NK-92 (cell line): ENCODE results near the gene FOXD1.
"Not testable (repeated sequence)": the region's sequence is repeated elsewhere in the genome, so short reads cannot be mapped to it uniquely, and the experiment has no call there.

Experiments used
- DNase-seq: peaks from one replicate; lab custom pipeline; 2025; ENCODE audit not compliant: unreplicated experiment; lab: John Stamatoyannopoulos, UW

FOXD1 gene

DNA sequence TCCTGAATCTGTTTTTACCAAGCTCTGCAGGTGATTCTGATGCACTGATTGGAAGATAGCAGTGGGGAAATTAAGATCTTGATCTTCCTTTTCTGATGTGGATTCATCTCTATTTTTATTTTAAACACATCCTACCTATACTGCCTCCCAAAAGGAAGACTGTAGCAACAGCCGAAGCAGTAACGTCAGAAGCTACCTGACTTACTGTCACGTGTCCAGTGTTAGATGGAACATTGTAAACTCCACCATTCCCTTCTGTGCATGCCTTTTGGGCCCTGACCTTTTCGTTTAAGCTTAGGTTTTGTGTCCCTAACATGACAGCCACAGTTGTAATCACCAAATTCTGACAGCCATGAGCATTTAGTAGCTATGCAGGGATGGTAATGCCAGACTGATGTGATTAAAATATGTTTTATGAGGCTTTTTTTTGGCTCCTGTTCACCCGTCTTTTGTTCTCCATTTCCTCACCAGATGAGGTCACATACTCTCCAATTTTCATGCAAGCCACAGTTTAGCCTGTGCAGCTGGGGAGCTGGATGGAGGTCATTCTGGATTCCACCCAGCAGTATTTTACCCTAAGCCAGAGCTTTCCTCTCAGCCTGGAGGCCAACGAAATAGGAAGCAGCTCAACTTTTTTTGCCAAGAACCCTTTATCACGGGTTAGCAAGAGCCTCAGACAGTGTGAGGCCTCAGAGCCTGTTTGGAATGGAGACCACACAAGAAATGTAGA is 15.6 kb upstream of the FOXD1 start:
- DNase-seq, result no peak

DNA sequence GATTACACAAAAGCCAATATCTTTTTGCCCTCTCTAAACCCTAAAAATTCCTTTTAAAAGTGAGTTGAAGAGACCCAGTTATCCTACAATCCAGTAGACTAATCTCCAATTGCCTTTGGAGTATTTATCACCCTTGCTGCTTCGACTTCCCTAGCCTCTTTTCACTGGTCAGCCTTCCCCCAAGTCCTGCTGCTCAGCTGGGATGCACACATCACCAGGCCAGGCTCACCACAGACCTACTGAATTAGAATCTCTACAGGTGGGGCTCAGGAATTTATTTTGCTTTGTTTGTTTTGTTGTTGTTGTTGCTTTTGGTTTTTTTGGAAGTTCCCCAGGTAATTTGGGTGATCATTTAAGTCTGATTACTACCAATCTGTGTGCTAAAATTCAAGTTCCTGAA is 11.6 kb upstream of the FOXD1 start:
- no peak for DNase-seq

DNA sequence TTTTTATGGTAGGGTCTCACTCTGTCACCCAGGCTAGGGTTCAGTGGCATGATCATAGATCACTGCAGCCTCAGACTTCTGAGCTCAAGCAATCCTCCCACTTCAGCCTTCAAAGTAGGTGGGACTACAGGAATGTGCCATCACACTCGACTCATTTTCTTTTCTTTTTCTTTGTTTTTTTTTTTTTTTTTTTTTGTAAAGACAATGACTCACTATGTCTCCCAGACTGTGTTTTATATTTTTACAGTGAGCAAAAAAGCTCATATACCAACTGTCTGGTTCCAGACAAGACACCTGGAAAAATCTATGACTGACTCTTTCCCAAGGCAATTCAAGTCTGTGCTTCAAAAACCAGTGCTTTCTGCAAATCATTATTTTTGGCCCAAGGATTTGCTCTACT is 10.8 kb upstream of the FOXD1 start:
- no peak for DNase-seq

DNA sequence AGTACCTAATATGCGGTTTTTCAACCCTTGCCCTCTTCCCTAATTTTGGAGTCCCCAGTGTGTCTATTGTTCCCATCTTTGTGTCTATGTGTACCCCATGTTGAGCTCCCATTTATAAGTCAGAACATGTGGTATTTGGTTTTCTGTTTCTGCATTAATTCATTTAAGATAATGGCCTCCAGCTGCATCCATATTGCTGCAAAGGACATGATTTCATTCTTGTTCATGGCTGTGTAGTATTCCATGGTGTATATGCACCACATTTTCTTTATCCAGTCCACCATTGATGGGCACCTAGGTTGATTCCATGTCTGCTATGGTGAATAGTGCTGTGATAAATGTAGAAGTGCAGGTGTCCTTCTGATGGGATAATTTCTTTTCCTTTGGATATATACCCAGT is 7.9 kb upstream of the FOXD1 start:
- DNase-seq, result not testable (repeated sequence)

DNA sequence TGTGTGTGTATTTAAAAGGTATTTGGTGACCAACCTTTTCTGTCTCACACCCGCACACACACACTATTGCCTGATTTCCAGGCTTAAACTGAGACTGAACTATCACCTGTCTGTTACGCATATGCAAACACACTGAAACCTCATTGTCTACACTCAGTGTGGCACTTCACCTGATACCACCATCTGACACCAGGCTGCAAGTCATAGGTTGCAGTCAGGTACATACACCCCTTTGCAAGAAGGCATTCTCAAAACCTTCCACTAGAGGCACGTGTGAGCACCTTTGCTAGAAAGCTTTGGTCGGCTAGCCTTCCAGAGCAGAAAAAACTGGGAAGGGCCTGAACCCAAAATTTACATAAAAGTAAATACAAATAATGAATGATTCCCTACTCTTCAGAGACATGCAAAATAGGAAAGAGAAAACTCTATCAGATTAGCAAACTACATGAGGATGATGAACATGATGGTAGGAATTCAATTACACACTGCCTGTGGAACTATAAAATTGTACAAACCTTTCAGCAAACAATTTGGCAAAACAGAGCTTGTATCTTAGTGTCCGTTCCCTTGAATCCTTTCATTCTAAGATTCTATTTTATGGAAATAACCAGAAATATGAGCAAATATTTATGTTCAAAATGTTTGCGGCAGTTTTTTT is 5.9 kb upstream of the FOXD1 start:
- no peak for DNase-seq

DNA sequence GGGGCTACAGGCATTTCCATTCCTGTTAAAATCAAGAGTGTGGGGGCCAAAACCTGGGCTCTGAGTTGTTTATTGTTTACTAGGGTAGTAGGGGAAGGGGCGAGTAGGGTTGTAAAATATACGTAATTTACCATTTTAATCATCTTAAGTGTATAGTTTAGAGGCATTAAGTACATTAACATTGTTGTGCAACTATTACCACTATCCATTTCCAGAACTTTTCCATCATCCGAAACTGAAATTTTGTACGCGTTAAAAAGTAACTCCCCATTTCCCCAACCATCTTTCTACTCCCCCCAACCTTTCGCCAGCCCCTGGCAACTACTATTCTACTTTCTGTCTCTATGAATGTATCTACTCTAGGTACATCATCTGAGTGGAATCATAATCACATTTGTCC is 3.6 kb upstream of the FOXD1 start:
- no peak for DNase-seq

DNA sequence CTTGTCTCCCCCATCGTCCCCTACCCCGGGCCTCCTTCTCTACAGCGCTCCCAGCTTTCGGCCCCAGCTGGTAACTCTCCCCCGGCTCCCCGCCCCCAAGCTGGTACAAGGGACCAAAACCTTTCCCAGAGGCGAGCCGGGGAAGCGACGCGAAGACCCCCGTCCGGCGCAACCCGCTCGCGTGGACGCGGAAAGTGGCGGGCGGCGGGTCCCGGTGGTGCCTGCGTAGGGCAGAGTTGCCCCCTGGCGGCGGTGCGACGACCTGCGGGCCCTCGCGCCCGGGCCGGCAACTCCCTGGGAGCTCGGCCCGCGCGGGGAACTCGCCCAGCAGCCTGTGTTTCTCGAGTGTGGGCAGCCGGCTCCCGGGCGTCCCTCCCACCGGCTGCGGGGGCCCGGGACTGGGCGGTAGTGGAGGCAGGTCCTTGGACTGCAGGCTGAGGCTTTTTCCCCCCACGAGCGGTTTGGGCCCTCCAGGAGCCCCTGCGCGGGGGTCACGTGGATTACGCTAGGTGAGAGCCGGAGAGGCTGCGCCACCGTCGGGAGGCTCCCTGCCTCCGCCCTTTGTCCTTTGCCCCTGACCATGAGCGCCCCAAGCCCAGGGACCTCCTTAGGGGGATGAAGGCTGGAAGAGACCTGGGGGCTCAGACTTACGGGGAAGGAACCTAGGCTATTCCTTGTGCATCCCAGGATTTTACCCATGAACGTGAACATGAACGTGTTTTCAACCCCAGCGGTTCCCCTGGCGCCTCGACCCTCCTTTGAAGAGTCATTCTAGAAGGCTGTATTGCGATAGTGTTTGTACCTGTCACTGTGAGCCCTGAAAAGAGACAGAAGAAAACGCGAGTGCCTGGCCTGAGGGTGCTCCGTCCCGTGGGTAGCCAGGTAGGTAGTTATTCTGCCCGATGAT is 2.9 kb upstream of the FOXD1 start:
- no peak for DNase-seq

DNA sequence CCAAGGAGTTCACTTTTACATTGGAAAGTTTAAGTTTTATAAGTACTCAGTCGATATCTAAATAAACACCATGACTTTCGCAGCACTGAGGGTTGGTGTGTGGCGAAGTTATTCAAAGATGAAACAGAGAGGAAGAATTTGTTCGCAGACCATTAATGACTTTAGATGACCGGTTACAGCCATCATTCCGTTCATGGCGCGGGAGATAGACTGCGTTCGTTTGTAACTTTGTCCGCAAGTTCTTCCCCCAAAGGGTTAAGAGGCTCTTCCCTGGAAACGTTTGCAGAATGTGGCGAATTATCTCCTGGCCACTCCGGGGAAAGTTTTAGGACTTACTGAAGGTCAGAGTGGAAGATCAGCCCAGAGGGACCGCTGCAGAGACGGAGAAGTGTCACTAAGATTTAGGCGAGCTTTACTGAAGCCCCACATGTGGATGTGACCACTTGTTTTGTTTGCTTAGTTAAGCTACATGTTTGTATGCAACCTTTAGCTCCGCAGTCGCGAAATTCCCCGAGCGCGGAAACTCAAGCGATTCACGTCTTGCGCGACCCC is 2.2 kb upstream of the FOXD1 start:
- no peak for DNase-seq

DNA sequence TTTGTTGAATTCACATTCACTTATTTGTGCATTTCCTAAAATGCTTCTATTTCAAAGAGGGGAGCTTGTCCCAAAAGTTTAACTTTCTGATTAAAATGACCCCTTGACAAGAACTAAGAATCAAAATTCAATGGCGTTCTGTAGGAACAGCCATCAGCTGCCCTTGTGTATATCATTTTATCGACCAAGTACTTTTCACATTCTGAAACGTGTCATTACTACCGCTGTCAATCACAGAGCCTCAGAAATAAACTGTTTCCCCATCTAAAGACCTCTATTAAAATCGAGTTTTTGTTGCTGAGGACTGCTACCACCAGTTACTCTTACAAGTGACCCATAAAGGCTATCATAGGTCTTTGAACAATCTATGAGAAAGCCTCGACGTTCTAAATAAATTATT is 1.6 kb upstream of the FOXD1 start:
- no peak for DNase-seq

DNA sequence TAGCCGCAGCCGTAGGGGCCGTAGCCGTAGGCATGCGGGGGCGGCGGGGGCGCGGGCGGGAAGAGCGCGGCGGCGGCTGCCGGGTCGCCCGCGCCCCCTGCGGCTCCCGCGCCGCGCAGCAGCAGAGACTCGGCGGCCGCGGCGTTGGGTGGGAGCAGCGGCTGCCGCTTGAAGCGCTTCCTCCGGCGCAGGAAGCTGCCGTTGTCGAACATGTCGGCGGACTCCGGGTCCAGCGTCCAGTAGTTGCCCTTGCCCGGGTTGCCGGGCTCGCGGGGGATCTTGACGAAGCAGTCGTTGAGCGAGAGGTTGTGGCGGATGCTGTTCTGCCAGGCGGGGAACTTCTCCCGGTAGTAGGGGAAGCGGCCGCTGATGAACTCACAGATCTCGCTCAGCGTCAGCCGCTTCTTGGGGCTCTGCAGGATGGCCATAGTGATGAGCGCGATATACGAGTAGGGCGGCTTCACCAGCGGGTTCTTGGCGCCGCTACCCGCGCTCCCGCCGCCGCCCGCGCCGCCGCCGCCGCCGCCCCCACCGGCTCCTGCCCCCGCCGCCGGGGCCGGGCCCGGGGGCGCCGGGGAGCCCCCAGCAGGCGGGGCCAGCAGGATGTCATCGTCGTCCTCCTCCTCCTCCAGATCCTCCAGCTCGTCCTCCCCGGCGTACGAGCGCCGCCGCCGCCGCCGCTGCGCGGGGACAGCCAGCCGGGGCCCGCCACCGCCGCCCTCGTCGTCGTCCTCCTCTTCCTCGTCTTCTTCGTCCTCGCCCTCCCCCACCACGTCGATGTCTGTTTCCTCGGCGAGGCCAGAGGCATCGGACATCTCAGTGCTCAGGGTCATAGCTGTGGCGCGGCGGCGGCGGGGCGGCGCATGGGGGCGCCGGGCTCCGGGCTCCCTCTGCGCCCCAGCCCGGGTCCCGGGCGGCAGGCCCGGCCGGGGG is 781 bp downstream of the FOXD1 start:
- no peak for DNase-seq

DNA sequence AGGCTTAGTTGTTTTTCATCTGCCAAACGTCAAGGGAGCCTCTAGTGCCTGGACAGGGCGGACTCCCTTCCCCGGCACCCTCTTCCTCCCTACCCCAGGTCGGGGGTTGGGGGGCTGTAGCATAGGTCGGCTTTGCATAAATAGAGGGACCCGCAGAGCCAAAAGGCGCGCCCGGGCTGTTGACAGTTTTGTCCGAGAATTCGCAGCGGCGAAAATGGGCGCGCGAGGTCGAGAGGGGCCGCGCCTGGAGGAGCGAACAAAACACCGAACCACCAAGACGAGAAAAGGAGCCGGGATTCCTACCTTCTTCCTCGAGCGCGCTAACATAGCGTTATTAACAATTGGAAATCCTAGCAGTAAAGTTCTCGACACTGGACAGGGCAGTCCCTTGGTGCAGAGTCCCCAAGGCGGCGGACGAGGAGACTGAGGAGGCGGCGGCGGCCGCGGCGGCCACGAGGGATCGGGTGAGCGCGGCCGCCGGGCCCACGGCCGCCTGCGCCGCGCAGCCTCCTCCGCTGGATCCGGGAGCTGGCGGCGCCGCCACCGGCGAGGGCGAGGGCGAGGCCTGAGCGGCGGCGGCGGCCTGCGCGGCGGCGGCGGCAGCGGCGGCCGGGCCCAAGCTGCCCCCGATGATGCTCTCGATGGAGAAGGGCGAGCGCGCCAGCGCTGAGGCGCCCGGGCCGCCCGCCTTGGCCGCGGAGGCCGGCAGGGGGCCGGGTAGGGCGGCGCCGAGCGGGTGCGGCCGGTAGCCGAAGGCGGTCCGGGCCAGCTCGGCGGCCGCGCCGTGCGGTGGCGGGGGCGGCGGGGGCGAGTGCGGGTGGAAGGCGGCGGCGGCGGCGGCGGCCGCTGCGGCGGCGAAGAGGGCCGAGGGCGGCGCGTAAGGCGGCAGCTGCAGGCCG is 1.7 kb downstream of the FOXD1 start:
- DNase-seq, result no peak

DNA sequence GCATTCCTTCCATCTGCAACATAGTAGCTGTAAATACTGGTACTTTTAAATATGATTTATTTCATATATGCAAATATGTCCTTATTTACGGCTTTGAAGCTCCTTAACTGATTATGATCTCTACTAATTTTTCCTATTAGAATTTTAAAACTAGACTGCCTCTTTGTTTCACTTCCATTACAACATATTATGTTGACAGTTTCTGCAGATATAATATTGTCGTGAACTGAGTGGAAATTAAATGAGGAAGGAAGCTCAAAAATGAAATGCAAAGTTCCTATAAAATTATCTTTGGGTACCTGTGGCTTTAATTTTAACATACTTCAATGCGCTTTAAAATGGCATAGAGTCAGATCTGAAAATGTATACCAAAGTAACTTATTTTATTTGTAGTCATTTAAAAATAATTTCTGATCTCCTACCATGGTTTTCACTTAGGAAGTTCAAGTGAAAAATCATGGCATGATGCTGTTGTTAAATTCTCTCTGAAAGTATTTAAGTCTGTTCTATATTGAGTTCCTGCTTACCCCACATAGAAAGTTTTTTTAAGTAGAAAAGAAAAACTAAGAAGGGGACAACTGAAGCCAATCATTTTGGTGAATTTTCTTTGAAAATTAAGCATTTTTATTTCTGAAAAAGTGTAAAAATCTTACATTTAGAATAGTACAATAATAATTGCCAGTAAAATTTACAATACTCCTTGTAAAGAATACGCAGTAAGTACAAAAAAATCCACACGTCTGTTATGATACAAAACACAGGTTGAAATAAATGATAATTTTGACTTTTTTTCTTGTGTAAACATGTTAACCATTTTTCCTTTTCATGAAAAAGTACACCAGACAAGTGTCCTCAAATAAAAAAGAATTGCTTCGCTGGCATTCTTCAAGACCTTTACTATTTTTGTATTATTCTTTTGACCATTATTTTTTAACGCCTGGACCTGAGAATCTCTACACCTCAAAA is 2.6 kb downstream of the FOXD1 start:
- no peak for DNase-seq

DNA sequence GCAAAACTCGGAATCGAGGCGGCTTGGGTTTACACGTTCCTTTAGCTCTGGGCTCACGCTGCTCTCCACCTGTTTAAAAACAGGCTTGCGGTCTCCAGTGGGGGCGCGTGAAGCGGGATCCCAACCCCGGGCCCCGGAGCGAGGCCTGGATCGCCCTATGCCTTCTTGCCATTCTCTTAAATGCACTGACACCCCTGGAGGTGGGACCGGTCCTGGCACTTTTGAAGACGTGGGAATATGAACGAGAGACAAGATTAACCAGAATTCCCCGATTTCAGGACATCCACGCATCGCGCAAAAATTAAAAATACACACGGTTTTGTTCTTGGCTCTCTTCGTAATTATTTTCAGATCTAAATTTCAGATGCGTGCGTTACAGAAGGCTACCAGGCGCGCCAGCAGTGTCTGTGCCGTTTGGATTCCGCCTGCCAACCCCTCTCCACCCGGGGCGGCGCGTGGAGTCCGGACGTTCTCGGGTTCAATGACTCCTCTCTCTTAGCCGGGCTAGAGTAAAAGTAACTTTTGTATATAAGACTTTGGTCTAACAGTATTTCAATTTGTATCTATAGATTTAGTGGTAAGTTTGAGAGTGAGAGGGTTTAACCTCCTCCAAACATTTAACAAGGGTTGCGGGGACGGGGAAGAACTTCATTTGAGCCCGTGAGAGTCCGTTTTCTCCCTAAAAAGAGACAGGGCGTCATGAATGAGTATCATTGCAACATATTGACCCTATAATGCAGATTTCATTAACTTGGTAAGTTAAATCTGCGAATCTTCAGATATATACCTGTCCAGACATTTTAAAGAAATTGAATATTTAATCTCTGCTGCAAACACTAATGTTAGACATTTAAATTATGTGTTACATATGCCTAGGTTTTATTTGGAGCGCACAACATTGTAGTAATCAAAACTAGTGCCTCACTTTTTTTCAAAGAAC is 3.8 kb downstream of the FOXD1 start:
- DNase-seq, result no peak

DNA sequence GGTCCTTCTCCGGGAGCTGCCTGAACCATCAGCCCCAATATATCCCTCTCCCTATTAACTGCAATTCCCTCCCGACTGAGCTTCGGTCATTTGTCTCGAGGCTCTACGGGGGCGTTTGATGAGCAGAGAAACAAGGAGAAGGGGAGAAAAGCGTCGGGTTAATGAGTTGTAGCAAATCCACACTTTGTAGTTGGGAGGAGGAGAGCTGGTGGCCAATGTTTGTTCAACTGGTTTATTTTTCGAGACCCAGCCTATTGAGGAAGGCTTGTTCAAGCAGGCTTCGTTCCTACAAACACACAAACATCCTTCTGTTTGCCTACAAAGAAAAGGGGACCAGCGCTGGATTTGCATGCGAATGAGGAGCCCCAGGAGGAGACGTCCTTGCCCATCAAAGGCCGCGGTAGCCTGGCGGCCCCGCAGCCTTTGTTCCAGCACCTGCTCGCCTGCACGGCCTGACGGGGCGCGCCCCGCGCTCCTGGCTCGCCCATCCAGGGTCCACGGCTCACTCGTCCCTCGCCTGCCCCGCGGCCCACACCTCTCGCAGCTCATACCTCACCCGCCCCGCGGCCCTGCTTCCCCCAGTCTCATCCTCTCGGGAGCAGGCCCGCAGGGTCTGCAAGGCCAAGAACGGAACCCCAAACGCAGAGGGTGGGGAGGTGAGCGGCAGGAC is 4.6 kb downstream of the FOXD1 start:
- DNase-seq, result no peak

DNA sequence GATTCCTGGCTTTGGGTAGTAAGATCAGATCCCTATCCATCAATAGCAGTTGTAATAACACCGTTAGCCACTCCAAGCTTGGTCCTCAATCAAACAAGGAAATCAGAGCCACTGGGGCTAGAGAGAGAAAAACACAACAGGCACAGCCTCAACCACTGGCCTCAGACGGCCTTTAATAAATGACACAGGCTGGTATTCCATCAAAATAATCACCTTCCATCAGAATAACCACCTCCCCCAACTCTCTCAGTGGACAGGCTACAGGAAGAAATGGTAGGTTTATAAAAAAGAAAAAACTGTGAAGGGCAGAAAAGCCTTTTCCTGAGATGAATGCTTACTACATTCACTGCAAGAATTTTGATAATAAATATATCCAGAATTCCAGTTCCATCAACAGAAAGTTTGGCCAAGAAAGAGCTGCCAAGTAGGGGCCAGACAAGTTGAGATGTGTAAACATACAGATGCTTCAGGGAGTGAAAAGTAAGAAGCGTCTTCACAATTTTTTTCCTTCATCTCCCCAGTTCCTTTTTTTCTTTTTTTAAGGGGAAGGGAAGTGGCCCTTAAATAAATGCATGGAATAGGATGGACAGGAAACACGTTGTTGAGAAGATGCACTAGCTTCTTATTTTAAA is 5.5 kb downstream of the FOXD1 start:
- DNase-seq, result no peak

DNA sequence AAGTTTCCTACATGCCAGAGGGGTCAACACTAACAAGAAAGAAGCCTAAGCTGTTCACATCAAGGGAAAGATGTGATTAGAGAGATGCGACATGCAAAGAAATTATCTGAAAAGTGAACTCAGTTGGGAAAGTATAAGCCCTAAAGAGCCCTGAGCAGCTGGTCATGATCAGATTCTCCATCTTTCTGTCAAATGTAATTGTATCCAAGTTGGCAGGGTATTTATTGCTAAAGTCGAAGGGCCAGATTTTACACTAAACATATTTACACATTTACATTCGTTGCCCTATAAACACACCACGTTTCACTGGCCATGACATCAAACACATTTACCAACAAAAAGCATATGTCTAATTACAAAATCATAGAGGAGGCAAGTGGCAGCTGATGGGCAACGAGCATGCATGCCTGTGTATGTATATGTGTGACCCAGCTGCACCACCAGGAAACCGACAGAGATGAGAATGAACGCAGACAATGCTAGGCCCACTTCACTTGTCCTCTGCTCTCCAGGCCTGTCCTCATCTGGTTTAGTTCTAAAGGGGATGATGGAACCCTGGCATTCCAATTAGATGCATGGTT is 6.3 kb downstream of the FOXD1 start:
- DNase-seq, result no peak
